GM12878 (cell line): ENCODE measurements around the gene DHPS.

Experiments
- BMI1 ChIP-seq: fragments of 450-650 bp; IDR thresholded peaks from 2 replicates; pipeline ENCODE4 v1.6.1; 2016; ENCODE audit warnings: mild to moderate bottlenecking, moderate library complexity, borderline replicate concordance
- CTCF ChIP-seq, 3 experiments: IDR thresholded peaks in 2 of 3; conservative IDR thresholded peaks in 1 of 3; 2 replicates each; pipeline ENCODE4 v1.5.1; 2011; ENCODE audit warnings: low read depth in 3 of 3, low read length in 3 of 3, mild to moderate bottlenecking in 3 of 3, control low read depth in 2 of 3, moderate library complexity in 2 of 3, inconsistent platforms in 1 of 3, mixed read lengths in 1 of 3; ENCODE audit not compliant: control insufficient read depth in 2 of 3, insufficient read depth in 1 of 3; ENCODE audit errors: extremely low read depth in 1 of 3
- GABPA ChIP-seq: IDR thresholded peaks from 2 replicates; pipeline ENCODE4 v1.6.1; 2014; ENCODE audit warnings: antibody characterized with exemption, low read depth, mild to moderate bottlenecking, inconsistent platforms
- HDAC6 ChIP-seq: fragments of 200-600 bp; sonication (generic); IDR thresholded peaks from one replicate; pipeline ENCODE4 v1.8.0; 2017; ENCODE audit warnings: antibody characterized with exemption; ENCODE audit not compliant: unreplicated experiment
- HDGF ChIP-seq: fragments of 450-650 bp; IDR thresholded peaks from 2 replicates; pipeline ENCODE4 v1.6.1; 2016; ENCODE audit warnings: antibody characterized with exemption
- MXI1 ChIP-seq: fragments of 150-350 bp; IDR thresholded peaks from 2 replicates; pipeline ENCODE4 v1.6.1; 2011; ENCODE audit warnings: low read depth, mild to moderate bottlenecking, inconsistent platforms, low read length, improper control_type of control experiment
- MYC ChIP-seq: IDR thresholded peaks from 2 replicates; pipeline ENCODE4 v1.6.1; 2011; ENCODE audit warnings: mild to moderate bottlenecking, low read length, moderate library complexity, inconsistent platforms; ENCODE audit not compliant: insufficient read depth, insufficient replicate concordance, insufficient read length, severe bottlenecking
- RAD21 ChIP-seq: IDR thresholded peaks from 2 replicates; pipeline ENCODE4 v1.6.1; 2011; ENCODE audit warnings: mild to moderate bottlenecking, low read depth, low read length, moderate library complexity; ENCODE audit not compliant: insufficient read depth
- STAT1 ChIP-seq: fragments of 450-650 bp; conservative IDR thresholded peaks from 2 replicates; pipeline ENCODE4 v1.6.1; 2014; ENCODE audit warnings: antibody characterized with exemption, mild to moderate bottlenecking
- TCF7 ChIP-seq: IDR thresholded peaks from 2 replicates; pipeline ENCODE4 v1.6.1; 2014; ENCODE audit warnings: antibody characterized with exemption, borderline replicate concordance
- ZNF274 ChIP-seq: IDR thresholded peaks from one replicate; pipeline ENCODE4 v1.8.0; 2011; ENCODE audit not compliant: insufficient read length, insufficient read depth

GRCh38 chr19:12676384-12676792 lies 5.3 kb downstream of the DHPS start:
- peak; percentile 50 for TF ChIP-seq RAD21
- TF ChIP-seq HDGF = peak; percentile 55; the same call in 1 of the 2 replicates
- peak; percentile 85 to 94 (median 93) for TF ChIP-seq CTCF (IDR thresholded peaks at IDR 0.05 in 2 of 3, conservative IDR thresholded peaks at IDR 0.05 in 1 of 3; ENCODE audit: control insufficient read depth in 2 of 3, extremely low read depth in 1 of 3, insufficient read depth in 1 of 3, low read depth in 3 of 3, low read length in 3 of 3)
- TF ChIP-seq GABPA = no peak
- no peak for TF ChIP-seq TCF7
- no peak for TF ChIP-seq HDAC6
- no peak for TF ChIP-seq MXI1
- TF ChIP-seq ZNF274 = no peak
- no peak for TF ChIP-seq BMI1
- no peak for TF ChIP-seq STAT1
- TF ChIP-seq MYC = no peak
